GM18520 (cell line): ENCODE results near the gene ETV3.
A peak's percentile ranks its signal among the peaks of the same experiment; 100 is the strongest.
"Not testable (repeated sequence)": the region's sequence is repeated elsewhere in the genome, so short reads cannot be mapped to it uniquely, and the experiment has no call there.

ENCODE experiments used
- ATAC-seq: cut with Tn5 transposase; IDR thresholded peaks from one replicate; pipeline ENCODE4 v1.9.1; 2021; ENCODE audit not compliant: unreplicated experiment

The ETV3 gene

GRCh38 chr1:157113631-157114030 is 24.6 kb downstream of the ETV3 start:
- ATAC-seq = no peak

GRCh38 chr1:157113106-157113505 is 25.1 kb downstream of the ETV3 start:
- ATAC-seq = no peak

- no peak for ATAC-seq
Measured at GRCh38 chr1:157112186-157112867, 25.9 kb downstream of the ETV3 start.

GRCh38 chr1:157111396-157112165 is 26.6 kb downstream of the ETV3 start:
- no peak for ATAC-seq

- no peak for ATAC-seq
Measured at GRCh38 chr1:157110686-157111085, 27.5 kb downstream of the ETV3 start.

GRCh38 chr1:157110003-157110402 is 28.2 kb downstream of the ETV3 start:
- ATAC-seq = no peak

- ATAC-seq = no peak
Measured at GRCh38 chr1:157108448-157108847, 29.7 kb downstream of the ETV3 start.

- no peak for ATAC-seq
Measured at GRCh38 chr1:157107702-157108101, 30.5 kb downstream of the ETV3 start.

GRCh38 chr1:157106813-157107189 is 31.4 kb downstream of the ETV3 start:
- ATAC-seq = no peak

GRCh38 chr1:157105988-157106812 is 32.0 kb downstream of the ETV3 start:
- ATAC-seq = peak; percentile 84

GRCh38 chr1:157105298-157105987 is 32.8 kb downstream of the ETV3 start:
- ATAC-seq = no peak

GRCh38 chr1:157104598-157105293 is 33.4 kb downstream of the ETV3 start:
- no peak for ATAC-seq

- no peak for ATAC-seq
Measured at GRCh38 chr1:157103268-157103667, 34.9 kb downstream of the ETV3 start.

- ATAC-seq = no peak
Measured at GRCh38 chr1:157101149-157101548, 37.0 kb downstream of the ETV3 start.

GRCh38 chr1:157099633-157100009 is 38.6 kb downstream of the ETV3 start, which contains the start of gene ETV3L:
ETV3L (minus strand) TSS chr1:157099808; CDS start chr1:157099523, 285 bp downstream.
- ATAC-seq = no peak

GRCh38 chr1:157098987-157099632 is 39.1 kb downstream of the ETV3 start:
- ATAC-seq = not testable (repeated sequence)

GRCh38 chr1:157098519-157098918 is 39.7 kb downstream of the ETV3 start:
- no peak for ATAC-seq

- ATAC-seq = no peak
Measured at GRCh38 chr1:157097692-157098091, 40.5 kb downstream of the ETV3 start.

- ATAC-seq = no peak
Measured at GRCh38 chr1:157096881-157097280, 41.3 kb downstream of the ETV3 start.

- no peak for ATAC-seq
Measured at GRCh38 chr1:157095551-157095950, 42.6 kb downstream of the ETV3 start.
